C1 segment of cervical spinal cord (tissue), 14 donors: ENCODE results near the gene MPRIP.

Experiments used
- DNase-seq, 14 donors: peaks; one replicate each; lab custom pipeline; 2025; lab: John Stamatoyannopoulos, UW

Gene MPRIP

DNA sequence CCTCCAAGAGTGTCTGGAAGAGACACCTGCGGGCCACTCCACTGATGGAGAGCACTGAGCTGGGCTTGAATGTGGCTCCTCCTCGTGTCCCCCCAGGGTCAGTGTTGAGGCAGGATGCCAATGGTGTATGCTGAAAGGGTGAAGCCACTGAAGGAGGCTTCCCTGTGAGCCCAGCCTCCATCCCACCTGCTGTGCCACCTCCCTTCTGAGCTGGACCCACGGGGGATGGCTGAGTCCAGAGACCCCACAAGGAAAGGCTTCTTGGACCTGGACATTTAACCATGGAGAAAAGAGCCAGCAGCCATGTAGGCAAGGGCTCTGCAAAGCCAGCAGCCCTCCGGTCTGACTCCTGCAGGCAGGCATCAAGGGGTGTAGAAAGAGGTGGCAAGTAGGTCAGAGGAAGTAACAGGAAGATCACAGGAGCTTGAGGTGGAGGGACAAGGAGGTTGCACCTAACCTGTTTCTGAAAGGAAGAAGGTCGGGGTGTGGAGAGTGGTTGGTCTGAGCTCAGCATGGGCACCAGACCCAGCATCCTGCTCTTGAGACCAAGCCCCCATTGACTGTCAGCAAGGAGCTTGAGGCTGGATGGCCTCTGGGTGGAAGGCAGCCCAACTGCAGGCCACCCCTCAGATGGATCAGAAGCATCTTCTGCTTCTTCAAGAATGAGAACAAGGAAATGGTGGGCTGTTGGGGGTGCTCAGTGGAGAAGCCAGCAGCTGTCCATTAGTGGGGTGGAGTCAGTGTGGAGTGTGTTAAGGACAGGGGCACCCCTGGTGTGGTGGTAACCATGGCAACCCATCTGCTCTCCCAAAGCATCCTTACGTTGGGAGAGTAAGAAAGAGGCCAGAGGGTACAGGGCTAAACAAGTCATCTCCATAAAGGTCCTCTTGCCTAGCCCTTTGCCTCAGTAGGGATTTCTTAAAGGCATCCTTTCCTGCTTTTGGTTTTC lies 83.2 kb downstream of the MPRIP start:
- DNase-seq, result peak in 1 of 14 donors; percentile 68

DNA sequence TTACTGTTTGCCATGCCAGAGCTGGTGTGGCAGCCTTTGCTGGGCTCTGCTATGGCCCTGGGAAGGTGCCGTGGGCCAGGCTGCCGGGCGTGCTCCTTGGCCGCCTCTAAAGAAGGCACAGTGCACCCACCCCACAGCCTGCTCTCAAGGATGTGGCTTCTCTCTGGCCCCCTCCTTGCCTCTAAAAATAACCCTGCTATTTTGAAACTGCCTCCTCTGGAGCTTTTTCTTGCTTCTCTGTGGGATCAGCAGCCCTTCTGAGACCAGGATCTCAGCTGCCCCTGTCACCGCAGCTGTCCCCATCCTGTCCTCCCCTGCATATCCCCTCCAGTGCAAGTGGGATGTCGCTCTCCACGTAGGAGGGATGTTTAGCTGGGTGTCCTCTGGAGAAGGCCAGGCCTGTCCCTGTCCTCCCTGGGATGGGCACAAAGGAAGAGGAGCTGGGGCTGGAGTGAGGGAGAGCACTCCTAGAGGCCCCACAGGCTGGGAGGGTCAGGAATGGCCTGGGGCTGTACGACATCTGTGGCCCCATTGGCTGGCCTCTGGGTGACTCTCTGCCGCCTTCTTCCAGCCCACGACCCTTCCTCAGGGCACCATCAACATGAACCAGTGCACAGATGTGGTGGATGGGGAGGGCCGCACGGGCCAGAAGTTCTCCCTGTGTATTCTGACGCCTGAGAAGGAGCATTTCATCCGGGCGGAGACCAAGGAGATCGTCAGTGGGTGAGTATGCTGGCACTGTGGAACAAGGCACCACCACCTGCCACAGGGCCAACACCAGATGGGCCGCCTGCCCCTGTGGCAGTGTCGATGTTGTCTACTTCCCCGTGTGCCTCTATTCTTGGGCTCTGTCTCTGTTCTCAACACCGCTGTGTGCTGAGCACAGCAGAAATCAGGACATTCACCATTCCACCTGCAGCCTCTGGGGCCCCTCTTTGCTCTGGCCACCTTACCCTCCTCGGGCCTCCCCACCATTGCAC lies 84.2 kb downstream of the MPRIP start:
- DNase-seq, result peak in 2 of 14 donors; percentile 17 to 52

DNA sequence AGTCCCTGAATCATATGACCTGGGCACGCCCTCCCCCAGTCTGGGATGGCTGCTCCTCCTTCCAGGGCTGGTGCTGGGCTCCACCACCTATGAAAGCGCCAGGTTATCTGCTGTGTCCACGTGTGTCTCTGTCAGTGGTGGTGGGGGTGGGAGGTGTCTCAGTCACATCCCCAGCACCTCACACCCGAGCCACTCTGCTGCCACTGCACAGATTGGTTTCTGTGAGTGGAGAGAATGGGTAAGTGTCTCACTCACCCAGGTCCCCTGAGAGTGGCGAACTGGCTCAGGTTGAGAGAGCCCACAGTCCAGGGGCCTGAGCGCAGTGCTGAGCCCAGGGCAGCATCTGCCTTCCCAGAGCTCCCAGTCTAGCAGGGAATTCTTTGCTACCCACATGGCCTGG lies 84.9 kb downstream of the MPRIP start:
- no peak for DNase-seq

DNA sequence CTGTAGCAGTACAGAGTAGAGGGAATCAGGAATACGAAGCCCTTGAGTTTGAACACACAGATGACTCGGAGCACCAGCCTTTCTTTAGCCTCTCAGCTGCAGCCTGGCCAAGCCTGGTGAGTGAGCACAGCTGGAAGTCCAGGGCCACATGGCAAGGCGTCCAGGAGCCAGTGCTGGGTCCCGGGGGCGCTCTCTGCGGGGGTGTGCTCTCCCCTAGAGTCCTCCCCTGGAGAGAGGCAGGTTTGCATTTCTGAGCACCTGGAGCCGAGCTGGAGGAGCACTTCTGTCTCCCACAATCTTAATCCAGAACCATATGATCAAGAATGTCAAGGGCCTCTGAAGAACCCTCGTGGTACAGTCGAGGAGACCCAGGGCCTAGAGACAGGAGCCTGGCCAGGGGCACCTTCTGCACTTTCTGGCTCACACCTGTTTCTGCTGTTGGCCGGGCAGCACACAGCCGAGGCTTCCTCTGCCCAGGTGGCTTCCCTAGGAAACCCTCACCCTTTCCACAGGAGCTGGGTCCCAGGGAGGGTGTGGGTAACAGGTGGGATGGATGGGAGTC lies 85.6 kb downstream of the MPRIP start:
- DNase-seq, result no peak

DNA sequence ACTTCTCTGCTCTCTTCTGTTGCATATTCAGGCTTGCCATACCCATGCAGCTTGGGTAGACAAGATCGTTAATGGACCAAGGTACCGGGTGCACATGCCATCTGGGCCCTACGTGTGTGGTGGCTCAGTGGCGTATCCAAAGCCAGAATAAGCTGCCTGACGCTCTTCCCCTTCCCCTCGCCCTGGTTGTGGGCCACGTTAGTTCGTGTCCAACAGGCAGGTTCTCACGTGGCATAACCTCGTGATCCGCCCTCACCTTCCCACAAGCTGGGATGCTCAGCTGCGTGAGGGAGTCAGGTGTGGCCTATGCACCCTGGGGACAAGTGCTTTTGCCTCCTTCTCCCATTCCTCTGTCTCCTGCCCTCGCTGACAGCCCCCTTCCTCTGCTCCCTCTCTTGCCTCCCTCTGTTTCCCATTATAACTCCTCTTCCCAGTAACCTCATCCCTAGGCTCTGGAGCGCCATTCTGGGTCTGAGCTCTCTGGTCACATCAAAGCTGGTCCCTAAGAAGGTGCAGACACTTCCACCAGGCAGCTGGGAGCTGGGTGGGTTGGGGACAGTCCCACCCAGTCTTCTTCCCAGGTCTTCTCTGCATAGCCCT lies 86.3 kb downstream of the MPRIP start:
- peak in 1 of 14 donors; percentile 56 for DNase-seq

DNA sequence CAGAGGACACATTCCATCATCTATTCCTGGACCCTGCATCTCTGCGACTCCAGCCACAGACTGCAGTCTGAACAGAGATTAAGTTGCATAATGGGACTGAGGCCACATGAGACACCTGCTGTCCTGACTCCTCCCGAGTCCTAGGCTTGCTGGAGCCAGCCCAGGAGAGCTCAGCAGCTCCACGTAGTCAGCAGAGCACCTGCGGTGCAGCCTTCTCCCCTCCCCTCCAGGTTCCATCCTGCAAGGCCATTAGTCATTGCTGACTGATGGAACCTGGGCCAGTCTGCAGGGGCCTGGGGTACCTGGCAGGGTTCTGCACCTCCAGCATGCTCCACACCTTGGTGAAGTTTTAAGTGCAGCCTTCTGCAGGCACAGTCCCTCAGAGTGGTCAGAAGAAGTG lies 87.2 kb downstream of the MPRIP start:
- DNase-seq, result peak in 1 of 14 donors; percentile 36

DNA sequence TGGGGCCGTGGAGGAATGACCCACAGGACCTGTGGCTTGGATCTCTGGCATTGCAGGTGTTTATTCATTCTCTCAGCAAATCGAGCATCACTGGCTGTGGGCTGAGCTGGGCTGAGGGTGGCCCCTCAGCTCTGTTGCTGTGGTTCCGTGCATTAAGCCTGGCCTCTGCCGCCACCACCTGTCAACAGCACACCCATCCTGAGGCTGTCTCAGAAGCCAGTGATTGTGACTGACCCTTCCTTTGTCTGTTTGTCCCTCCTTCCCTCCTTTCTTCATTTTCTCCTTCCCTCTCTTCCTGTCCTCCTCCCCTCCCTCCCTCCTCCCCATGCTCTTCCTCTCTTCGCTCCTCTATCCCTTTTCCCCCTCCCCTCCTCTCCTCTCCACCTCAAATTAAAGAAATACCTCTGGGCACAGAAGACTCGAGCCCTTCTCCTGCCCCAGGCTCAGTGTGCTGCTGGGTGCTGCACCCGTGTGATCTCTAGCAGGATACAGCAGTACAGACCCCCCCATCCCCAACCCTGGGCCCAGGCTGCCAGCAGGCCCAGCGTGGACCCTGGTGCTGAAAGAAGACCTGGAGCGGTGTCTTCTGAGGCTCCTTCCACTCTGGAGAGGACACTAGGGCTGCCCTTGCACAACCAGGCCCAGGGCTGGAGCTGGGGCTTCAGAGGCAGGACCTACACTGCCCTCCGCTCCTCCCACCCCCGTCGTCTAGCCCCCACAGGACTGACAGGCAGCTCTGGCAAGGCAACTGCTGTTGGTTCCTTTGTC lies 88.0 kb downstream of the MPRIP start:
- no peak for DNase-seq

DNA sequence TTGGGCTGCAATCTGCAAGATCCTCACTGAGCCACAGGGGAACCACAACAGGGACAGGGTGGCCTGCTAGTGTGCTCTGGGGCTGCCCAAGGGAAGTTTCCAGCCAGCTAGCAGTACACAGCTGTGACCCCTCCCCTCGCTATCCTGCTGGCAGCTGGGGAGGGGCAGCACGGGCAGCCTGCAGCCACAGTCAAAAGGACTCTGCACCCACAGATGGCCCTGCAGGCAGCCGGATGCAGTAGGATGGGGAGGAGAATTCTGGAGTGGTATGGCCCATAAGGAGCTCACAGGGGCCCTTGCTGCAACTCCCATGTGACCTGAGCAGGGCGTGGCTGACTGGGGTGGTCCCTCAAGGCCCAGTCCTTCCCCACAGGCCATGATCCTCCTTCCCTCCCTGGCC lies 89.6 kb downstream of the MPRIP start:
- no peak for DNase-seq

DNA sequence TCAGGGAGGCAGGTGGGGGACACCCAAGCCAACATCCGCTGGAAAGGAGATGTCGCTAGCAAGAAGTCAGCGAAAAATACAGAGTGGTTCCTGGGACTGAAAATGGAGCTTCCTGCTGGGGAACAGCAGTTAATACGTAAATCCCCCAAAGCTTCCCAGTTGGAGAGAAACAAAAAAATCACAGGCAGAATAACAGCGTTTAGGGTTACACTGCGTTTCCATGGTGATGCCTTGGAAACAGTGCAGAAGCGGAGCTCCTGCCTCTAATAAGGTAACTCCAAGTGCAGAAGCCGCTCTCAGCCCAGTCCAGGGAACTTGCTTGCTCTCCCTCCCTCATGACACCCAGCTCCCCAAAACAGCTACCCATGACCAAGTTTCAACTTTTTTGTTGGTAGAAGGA lies 90.5 kb downstream of the MPRIP start:
- DNase-seq, result no peak

DNA sequence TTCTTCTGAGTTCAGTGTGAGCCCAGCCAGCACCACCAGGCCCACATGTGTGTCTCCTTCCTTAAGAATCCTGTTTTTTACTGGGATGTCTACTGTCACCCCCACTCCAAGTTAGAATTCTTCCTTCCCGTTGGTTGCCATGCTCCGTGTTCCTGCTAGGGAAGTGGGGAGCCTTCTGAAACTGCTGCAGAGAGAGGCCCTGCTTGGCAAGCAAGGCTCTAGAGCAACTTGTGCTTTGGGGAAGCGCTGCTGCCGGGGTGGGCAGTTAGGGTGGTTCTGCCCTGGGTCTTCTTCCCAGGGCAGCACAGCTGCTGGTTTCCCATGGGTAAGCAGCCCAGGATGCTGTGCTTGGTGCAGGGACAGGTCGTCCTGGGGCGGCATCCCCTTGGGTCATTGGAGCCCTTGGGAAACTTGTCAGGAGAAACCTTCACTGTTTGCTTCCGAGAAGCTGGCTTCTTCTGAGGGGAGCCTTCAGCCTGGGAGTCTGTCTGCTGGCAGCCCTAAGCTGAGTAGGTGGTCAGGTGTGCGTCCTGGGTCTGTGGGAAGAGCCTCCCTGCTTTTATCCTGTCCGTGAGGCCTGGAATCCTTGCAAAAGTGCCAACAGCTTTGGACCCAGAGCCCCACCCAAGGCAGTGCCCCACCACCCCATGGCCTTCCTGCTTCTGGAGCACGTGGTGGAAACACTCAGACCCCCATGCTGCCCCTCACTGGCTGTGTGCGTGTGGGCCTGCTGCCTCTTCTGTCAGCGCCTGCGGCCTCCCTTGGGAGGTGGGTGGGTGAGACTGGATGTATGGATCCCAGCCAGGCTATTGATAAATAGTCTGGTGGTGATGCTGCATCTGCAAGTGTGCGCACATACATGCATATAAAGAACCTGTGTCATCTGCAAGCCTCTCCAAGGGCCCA lies 92.0 kb downstream of the MPRIP start:
- no peak for DNase-seq

DNA sequence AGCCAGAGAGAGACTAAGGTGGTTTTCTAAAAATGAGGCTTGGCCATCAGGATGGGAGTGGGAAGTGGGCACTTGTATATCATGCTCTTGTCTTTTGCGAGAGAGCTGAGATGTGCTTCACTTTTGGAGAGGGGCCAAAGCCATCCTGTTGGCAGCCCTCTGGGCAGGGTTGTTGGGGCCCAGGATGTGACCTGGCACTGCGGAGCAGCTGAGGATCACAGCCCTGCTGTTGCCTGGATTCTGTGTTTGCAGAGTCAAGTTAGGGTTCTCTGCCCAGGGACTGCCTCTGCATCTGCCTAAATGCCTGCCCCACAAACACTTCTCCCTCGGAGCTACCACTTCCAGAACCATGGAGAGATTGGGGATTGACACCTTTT lies 92.7 kb downstream of the MPRIP start:
- DNase-seq, result peak in 1 of 14 donors; percentile 43

DNA sequence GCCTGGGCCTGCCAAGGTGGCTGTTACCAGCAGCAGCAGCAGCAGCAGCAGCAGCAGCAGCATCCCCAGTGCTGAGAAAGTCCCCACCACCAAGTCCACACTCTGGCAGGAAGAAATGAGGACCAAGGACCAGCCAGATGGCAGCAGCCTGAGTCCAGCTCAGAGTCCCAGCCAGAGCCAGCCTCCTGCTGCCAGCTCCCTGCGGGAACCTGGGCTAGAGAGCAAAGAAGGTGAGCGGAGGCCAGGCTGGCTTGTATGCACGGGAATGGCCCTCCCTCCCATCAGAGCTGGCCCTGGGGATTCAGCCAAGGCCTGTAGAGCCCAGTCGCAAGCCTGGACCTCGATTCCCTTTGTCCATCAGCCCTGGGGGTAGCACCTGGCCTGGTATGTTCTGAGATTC lies 94.0 kb downstream of the MPRIP start:
- DNase-seq, result peak in 4 of 14 donors; percentile 39 to 92 (median 58)

DNA sequence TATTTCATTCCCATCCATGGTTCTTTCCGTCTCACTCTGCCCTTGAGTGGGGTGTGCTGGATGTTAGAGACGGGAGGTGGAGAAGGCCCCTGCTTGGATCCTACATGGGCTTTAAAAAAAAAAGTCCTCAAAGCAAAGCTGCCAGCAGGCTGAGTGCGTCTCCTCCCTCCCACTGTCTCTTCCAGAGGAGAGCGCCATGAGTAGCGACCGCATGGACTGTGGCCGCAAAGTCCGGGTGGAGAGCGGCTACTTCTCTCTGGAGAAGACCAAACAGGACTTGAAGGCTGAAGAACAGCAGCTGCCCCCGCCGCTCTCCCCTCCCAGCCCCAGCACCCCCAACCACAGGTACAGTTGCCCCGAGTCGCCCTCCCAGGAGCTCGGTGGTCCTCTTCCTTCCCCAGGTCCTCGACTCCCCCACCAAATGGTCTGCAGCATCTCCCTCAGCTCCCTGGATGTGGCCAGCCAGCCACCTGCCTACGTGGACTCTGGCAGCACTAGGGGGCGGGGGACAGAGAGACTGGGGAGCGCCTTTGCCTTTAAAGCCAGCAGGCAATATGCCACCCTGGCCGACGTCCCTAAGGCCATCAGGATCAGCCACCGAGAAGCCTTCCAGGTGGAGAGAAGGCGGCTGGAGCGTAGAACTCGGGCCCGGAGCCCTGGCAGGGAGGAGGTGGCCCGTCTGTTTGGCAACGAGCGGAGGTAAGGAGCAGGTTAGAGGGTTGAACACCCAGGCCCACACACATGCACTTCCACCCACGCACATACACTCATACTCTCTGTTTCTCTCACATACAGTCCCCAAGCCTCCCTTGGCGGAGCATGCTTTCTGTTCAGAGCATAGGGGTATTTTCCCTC lies 95.7 kb downstream of the MPRIP start:
- DNase-seq, result peak in 1 of 14 donors; percentile 93

DNA sequence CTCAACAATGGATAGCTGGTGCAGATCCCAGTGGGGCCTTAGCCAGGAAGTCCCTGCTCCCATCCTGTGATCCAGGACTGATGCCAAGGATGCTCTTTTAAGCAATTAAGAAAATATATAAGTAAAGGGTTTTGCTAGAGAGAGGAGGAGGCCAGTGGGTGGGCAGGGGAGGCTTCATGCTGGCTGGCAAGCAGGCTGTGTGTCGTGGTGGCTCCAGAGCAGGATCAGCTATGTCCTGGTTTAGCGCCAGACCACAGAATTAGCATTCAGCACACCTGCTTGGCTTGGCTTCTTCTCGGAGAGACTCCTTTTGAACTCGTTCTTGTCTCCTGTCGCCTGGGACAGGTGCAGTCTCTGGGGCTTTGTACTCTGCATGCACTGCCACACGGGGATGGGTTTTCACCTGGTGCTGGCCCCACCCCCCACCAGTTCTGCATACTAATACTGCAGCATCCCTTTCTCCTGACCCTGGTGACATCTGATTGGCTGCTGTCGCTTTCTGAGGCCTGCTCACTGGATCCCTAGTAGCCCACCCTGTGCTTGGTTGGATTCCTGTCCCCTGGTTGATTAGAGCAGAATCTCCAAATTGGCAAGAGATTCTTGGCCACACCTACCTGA lies 97.8 kb downstream of the MPRIP start:
- DNase-seq, result no peak

DNA sequence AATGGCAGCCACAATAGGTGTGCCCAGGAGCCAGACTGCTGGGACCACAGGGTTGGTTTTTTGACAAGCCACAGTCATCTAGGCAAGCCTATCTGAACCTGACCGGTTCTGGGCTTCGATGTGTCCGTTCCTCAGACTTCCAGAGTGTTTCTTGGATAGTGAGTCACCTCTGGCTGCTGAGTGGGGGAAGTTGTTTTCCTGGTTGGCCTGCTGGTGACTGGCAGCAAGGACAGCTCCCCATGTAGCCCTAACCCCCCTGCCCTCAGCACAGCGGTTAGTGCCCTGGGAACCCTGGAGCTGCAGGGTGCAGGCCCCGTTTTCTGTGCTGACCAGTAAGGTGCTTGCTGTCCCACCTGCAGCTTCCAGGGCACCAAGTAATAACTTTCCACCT lies 98.3 kb downstream of the MPRIP start:
- peak in 1 of 14 donors; percentile 21 for DNase-seq

DNA sequence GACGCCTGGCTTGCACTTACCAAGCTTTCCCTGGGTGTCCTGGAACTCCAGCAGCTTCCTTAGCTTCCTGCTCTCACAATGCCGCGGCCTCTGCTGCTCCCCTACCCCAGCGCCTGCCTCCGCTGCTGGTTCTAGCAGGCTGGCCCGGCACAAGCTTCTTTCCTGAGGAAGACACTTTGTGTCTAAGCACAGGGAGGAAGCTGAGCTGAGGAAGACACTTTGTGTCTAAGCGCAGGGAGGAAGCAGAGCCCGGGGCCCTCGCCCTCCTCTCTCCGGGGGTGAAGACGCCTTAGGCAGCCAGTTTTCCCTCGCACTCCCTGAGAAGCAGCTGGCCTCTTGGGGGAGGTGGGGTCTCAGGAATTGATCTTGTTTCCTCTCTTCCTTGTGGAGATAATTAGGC lies 99.0 kb downstream of the MPRIP start:
- DNase-seq, result no peak

DNA sequence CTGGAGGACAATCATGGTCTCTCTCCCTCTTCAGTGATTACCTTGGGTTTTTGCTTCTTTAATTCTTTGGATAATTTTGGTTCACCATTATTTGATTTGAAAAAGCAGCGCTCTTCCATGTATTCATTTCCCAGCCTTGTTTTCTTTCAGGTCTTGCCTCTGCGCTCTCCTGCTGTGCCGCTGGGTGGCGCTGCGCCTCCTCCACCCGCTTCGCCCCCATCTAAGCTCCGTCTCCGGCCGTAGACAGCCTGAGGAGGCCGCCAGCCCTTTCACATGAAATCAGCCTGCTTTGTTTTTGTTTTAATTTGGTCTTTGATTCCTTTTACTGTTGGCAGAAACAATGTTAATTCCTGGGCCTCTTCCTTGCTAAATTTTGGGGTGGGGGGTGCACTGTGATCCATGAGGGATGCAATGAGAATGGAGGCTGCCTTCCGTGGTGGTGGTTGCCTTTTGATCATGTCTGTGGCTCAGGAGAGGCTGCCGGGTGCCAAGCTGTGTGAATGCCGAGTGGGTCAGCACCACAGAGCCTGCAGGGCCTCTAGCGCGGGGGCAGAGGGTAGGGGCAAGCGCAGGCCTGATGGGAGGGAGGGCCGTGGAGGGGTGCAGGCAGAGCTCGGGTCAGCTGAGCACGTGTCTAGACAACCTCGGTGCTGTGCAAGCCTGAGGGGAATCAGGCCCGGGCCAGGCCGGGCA lies 99.7 kb downstream of the MPRIP start:
- DNase-seq, result peak in 11 of 14 donors; percentile 15 to 72 (median 51)

DNA sequence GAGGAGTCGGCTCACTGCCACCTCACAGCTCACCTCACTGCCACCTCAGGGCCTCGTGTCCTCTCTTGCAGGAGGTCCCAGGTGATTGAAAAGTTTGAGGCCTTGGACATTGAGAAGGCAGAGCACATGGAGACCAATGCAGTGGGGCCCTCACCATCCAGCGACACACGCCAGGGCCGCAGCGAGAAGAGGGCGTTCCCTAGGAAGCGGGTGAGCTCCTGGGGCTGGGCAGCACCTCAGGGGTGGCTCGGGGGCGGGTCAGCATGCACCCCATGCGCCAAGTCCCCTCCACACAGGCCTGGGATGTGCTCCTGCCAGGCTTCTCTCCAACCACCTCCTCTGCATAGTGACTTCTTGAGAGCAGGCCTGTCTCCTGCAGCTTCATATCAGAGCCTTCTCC lies 100.3 kb downstream of the MPRIP start:
- no peak for DNase-seq
